GM23248 (cell line): ENCODE data around the gene EGFL7. TPM values are rescaled to one million over a fixed set of nuclear protein-coding genes. Genes with fewer than 3 reads are reported as not detected.

Source experiments
- DNase-seq: peaks from one replicate; pipeline ENCODE4 v3.0.0-alpha.2; 2015
- H2AFZ ChIP-seq: fragments of 200-600 bp; sonication (generic); 2 replicates; pipeline ENCODE4 v1.6.1; 2016; ENCODE audit warnings: antibody characterized with exemption
- H3F3A ChIP-seq: fragments of 200-600 bp; sonication (generic); 2 replicates; pipeline ENCODE4 v1.6.1; 2016; ENCODE audit warnings: mild to moderate bottlenecking, antibody characterized with exemption, mixed run types; ENCODE audit not compliant: insufficient read depth
- H3K27ac ChIP-seq: fragments of 200-600 bp; sonication (generic); 2 replicates; pipeline ENCODE4 v1.5.1; 2016; ENCODE audit warnings: mild to moderate bottlenecking
- H3K27me3 ChIP-seq: fragments of 200-600 bp; sonication (generic); replicated peaks from 2 replicates; pipeline ENCODE4 v1.6.1; 2016; ENCODE audit warnings: mild to moderate bottlenecking; ENCODE audit not compliant: insufficient read depth
- H3K36me3 ChIP-seq: fragments of 200-600 bp; sonication (generic); 2 replicates; pipeline ENCODE4 v1.6.1; 2016; ENCODE audit warnings: low read depth, mild to moderate bottlenecking
- H3K4me1 ChIP-seq: fragments of 200-600 bp; sonication (generic); 2 replicates; pipeline ENCODE4 v1.6.1; 2016; ENCODE audit warnings: mild to moderate bottlenecking; ENCODE audit not compliant: insufficient read depth
- H3K4me2 ChIP-seq: fragments of 200-600 bp; sonication (generic); one replicate; pipeline ENCODE4 v1.6.1; 2016; ENCODE audit warnings: mild to moderate bottlenecking; ENCODE audit not compliant: unreplicated experiment
- H3K4me3 ChIP-seq: fragments of 200-600 bp; sonication (generic); 2 replicates; pipeline ENCODE4 v1.5.1; 2016; ENCODE audit warnings: mild to moderate bottlenecking
- H3K79me2 ChIP-seq: fragments of 200-600 bp; sonication (generic); 2 replicates; pipeline ENCODE4 v1.6.1; 2016; ENCODE audit warnings: mild to moderate bottlenecking; ENCODE audit not compliant: insufficient read depth
- H3K9ac ChIP-seq: fragments of 200-600 bp; sonication (generic); 2 replicates; pipeline ENCODE4 v1.6.1; 2016; ENCODE audit warnings: mild to moderate bottlenecking
- H3K9me2 ChIP-seq: fragments of 200-600 bp; sonication (generic); 2 replicates; pipeline ENCODE4 v1.6.1; 2016; ENCODE audit warnings: mixed run types, mild to moderate bottlenecking, moderate library complexity; ENCODE audit not compliant: insufficient read depth
- H3K9me3 ChIP-seq: fragments of 200-600 bp; sonication (generic); one replicate; pipeline ENCODE4 v1.6.1; 2017; ENCODE audit warnings: low read depth
- H4K20me1 ChIP-seq: fragments of 200-600 bp; sonication (generic); 2 replicates; pipeline ENCODE4 v1.6.0; 2016; ENCODE audit not compliant: insufficient read depth
- EZH2 ChIP-seq: fragments of 200-600 bp; sonication (generic); IDR thresholded peaks from 2 replicates; pipeline ENCODE4 v1.6.1; 2018; ENCODE audit warnings: antibody characterized with exemption, mild to moderate bottlenecking; ENCODE audit not compliant: insufficient read depth, poor library complexity, severe bottlenecking
- EZH2phosphoT487 ChIP-seq: fragments of 200-600 bp; sonication (generic); IDR thresholded peaks from 2 replicates; pipeline ENCODE4 v1.6.1; 2018; ENCODE audit warnings: antibody characterized with exemption, moderate library complexity, mild to moderate bottlenecking, low read depth; ENCODE audit not compliant: insufficient read depth
- WGBS, 2 experiments: methylation state at CpG; one replicate each; pipeline ENCODE4 v1.1.6; 2015 to 2017; ENCODE audit warnings: low lambda C conversion rate in 2 of 2, low coverage in 1 of 2; ENCODE audit errors: missing lambda C conversion rate in 2 of 2; 5-methylcytosine and 5-hydroxymethylcytosine counted together
- in situ Hi-C: fragments of 300-500 bp; cut with MboI; formaldehyde crosslinking; loops from 2 replicates; pipeline ENCODE4 v1.15.0; 2020
- polyA plus RNA-seq: library from polyadenylated mRNA; unstranded; fragments of >200 nt; fragmentation: Nextera tagmentation; extraction: Ambion mirVana; gene quantifications from 2 replicates; pipeline ENCODE4 v1.2.1, GENCODE V29; 2016
- total RNA-seq: library from RNA; depleted of rRNA; stranded (reverse); fragments of >200 nt; shearing (Covaris generic); gene quantifications from 2 replicates; pipeline ENCODE4 v1.2.3, GENCODE V29; 2014

The EGFL7 gene
- total and polyA plus RNA-seq, 2 experiments from 2014 or later, result 13.7 to 15.3 TPM

GRCh38 chr9:136673088-136673974 is 10.6 kb downstream of the EGFL7 start:
- 91 to 94% methylated on average over 19 to 31 of the region's 35 CpGs for WGBS, 2 experiments
- Histone ChIP-seq H4K20me1 (no peaks in the 10 kb centered on the region), H3F3A (no peaks in the 10 kb centered on the region), H3K36me3 (no peaks in the 10 kb centered on the region), H3K79me2 (no peaks in the 10 kb centered on the region), H3K9me2 (no peaks in the 10 kb centered on the region), H3K4me2 (no peak overlapping the region), H3K4me3 (no peak overlapping the region), H3K9ac (no peak overlapping the region), H3K27ac (no peak overlapping the region), H2AFZ (no peak overlapping the region), H3K9me3 (no peaks in the 10 kb centered on the region), H3K27me3 (no peaks in the 10 kb centered on the region), H3K4me1 (no peaks in the 10 kb centered on the region)
- in situ Hi-C loops, result no loop called here
- no peak for DNase-seq
- TF ChIP-seq EZH2phosphoT487 (no peak), EZH2 (no peak)

- Histone ChIP-seq H3K9me2 (no peaks in the 10 kb centered on the region), H3K9me3 (no peaks in the 10 kb centered on the region), H3K4me2 (no peak overlapping the region), H4K20me1 (no peaks in the 10 kb centered on the region), H3K9ac (no peak overlapping the region), H3K4me3 (no peak overlapping the region), H3K4me1 (no peaks in the 10 kb centered on the region), H3F3A (no peaks in the 10 kb centered on the region), H3K79me2 (no peaks in the 10 kb centered on the region), H3K36me3 (no peaks in the 10 kb centered on the region), H3K27me3 (no peaks in the 10 kb centered on the region), H3K27ac (no peak overlapping the region), H2AFZ (no peak overlapping the region)
- 79 to 80% methylated on average over 23 to 26 of the region's 26 CpGs for WGBS, 2 experiments
- DNase-seq, result no peak
- in situ Hi-C loops, result no loop called here
- TF ChIP-seq EZH2 (no peak), EZH2phosphoT487 (no peak)
Observed at GRCh38 chr9:136673975-136674785, 11.5 kb downstream of the EGFL7 start.

- Histone ChIP-seq H4K20me1 (no peaks in the 10 kb centered on the region), H3F3A (no peaks in the 10 kb centered on the region), H3K36me3 (no peaks in the 10 kb centered on the region), H3K4me3 (no peak overlapping the region), H3K4me1 (no peaks in the 10 kb centered on the region), H3K27ac (no peak overlapping the region), H3K9me3 (no peaks in the 10 kb centered on the region), H3K4me2 (no peak overlapping the region), H3K9ac (no peak overlapping the region), H2AFZ (no peak overlapping the region), H3K9me2 (no peaks in the 10 kb centered on the region), H3K27me3 (no peaks in the 10 kb centered on the region), H3K79me2 (no peaks in the 10 kb centered on the region)
- in situ Hi-C loops, result no loop called here
- TF ChIP-seq EZH2phosphoT487 (no peak), EZH2 (no peak)
- WGBS, 2 experiments, result 77 to 87% methylated on average over 9 to 11 of the region's 11 CpGs
- no peak for DNase-seq
Observed at GRCh38 chr9:136674786-136675349, 12.2 kb downstream of the EGFL7 start.

- WGBS, 2 experiments, result 85 to 92% methylated on average over 8 to 16 of the region's 16 CpGs
Observed at GRCh38 chr9:136675477-136676296, 13.0 kb downstream of the EGFL7 start.

More at GRCh38 chr9:136675477-136676296, 13.0 kb downstream of the EGFL7 start:
- H3K36me3 ChIP-seq, result no peaks in the 10 kb centered on the region
- H3K9ac ChIP-seq, result no peak overlapping the region
- no peaks in the 10 kb centered on the region for H3K9me3 ChIP-seq
- no peak overlapping the region for H3K4me3 ChIP-seq
- H3K27me3 ChIP-seq, result no peaks in the 10 kb centered on the region
- no peak for TF ChIP-seq EZH2
- H3K9me2 ChIP-seq, result no peaks in the 10 kb centered on the region
- no peak overlapping the region for H2AFZ ChIP-seq
- DNase-seq, result no peak
- no peaks in the 10 kb centered on the region for H4K20me1 ChIP-seq
- H3K4me2 ChIP-seq, result no peak overlapping the region
- H3K27ac ChIP-seq, result no peak overlapping the region
- H3F3A ChIP-seq, result no peaks in the 10 kb centered on the region
- in situ Hi-C loops, result no loop called here
- H3K79me2 ChIP-seq, result no peaks in the 10 kb centered on the region
- H3K4me1 ChIP-seq, result no peaks in the 10 kb centered on the region
